GM12891 (cell line): Measurements from ENCODE around the gene SLC5A10.
"Not testable (repeated sequence)": the region's sequence is repeated elsewhere in the genome, so short reads cannot be mapped to it uniquely, and the experiment has no call there.

ENCODE experiments used
- DNase-seq: peaks from one replicate; pipeline ENCODE4 v3.0.0; 2011; ENCODE audit warnings: low spot score; ENCODE audit not compliant: insufficient read length
- FAIRE-seq: peaks from 2 replicates; lab custom pipeline; 2011; peaks lifted over from hg19 to GRCh38; lab: Jason Lieb, UNC
- PAX5 ChIP-seq: IDR thresholded peaks from 2 replicates; pipeline ENCODE4 v1.6.1; 2011; ENCODE audit warnings: low read length, moderate library complexity, mild to moderate bottlenecking; ENCODE audit not compliant: insufficient read depth, severe bottlenecking
- POLR2A ChIP-seq: IDR thresholded peaks from 2 replicates; pipeline ENCODE4 v1.6.1; 2011; ENCODE audit warnings: low read depth, low read length, control low read depth
- POLR2AphosphoS5 ChIP-seq: IDR thresholded peaks from 2 replicates; pipeline ENCODE4 v1.6.1; 2011; ENCODE audit warnings: low read depth, low read length, control low read depth
- POU2F2 ChIP-seq: IDR thresholded peaks from 2 replicates; pipeline ENCODE4 v1.6.1; 2011; ENCODE audit warnings: low read depth, mild to moderate bottlenecking, control low read depth, low read length, moderate library complexity
- SPI1 ChIP-seq: IDR thresholded peaks from 2 replicates; pipeline ENCODE4 v1.6.1; 2011; ENCODE audit warnings: low read depth, low read length, control low read depth
- TAF1 ChIP-seq: IDR thresholded peaks from 2 replicates; pipeline ENCODE4 v1.6.1; 2011; ENCODE audit warnings: low read depth, low read length, control low read depth

The SLC5A10 gene

GRCh38 chr17:18944646-18945045 lies 7.3 kb upstream of the SLC5A10 start:
- no peak for TF ChIP-seq POLR2A
- no peak for TF ChIP-seq POLR2AphosphoS5
- TF ChIP-seq TAF1: no peak
- no peak for TF ChIP-seq POU2F2
- TF ChIP-seq SPI1: no peak
- TF ChIP-seq PAX5: no peak
- FAIRE-seq (peak; percentile 75), DNase-seq (no peak)

- no peak for FAIRE-seq
- no peak for DNase-seq
Measured at GRCh38 chr17:18946536-18946935, 5.4 kb upstream of the SLC5A10 start.

GRCh38 chr17:18947866-18948265 lies 4.1 kb upstream of the SLC5A10 start:
- TF ChIP-seq POU2F2 (no peak), POLR2A (no peak), PAX5 (no peak), SPI1 (no peak), POLR2AphosphoS5 (no peak), TAF1 (no peak)
- FAIRE-seq (no peak), DNase-seq (no peak)

More at GRCh38 chr17:18946536-18946935, 5.4 kb upstream of the SLC5A10 start:
- no peak for TF ChIP-seq SPI1
- no peak for TF ChIP-seq PAX5
- no peak for TF ChIP-seq POU2F2
- no peak for TF ChIP-seq TAF1
- no peak for TF ChIP-seq POLR2A
- no peak for TF ChIP-seq POLR2AphosphoS5

- FAIRE-seq (no peak), DNase-seq (no peak)
- TF ChIP-seq POLR2AphosphoS5: no peak
- TF ChIP-seq POLR2A: no peak
- no peak for TF ChIP-seq POU2F2
- TF ChIP-seq TAF1: no peak
- no peak for TF ChIP-seq PAX5
- TF ChIP-seq SPI1: no peak
Measured at GRCh38 chr17:18948476-18949006, 3.4 kb upstream of the SLC5A10 start.

GRCh38 chr17:18949566-18949965 lies 2.4 kb upstream of the SLC5A10 start:
- DNase-seq: no peak
- no peak for FAIRE-seq
- TF ChIP-seq SPI1 (no peak), POU2F2 (no peak), POLR2A (no peak), TAF1 (no peak)

- no peak for DNase-seq
- FAIRE-seq: no peak
- no peak for TF ChIP-seq POU2F2
- TF ChIP-seq SPI1: no peak
- no peak for TF ChIP-seq POLR2AphosphoS5
- TF ChIP-seq PAX5: no peak
- TF ChIP-seq POLR2A: no peak
- no peak for TF ChIP-seq TAF1
Measured at GRCh38 chr17:18950346-18950745, 1.6 kb upstream of the SLC5A10 start.

GRCh38 chr17:18950944-18951905 lies 740 bp upstream of the SLC5A10 start:
- DNase-seq (no peak), FAIRE-seq (no peak)
- TF ChIP-seq POLR2A: no peak
- no peak for TF ChIP-seq TAF1
- no peak for TF ChIP-seq PAX5
- TF ChIP-seq SPI1: no peak
- no peak for TF ChIP-seq POLR2AphosphoS5
- no peak for TF ChIP-seq POU2F2

GRCh38 chr17:18953231-18953728 lies 1.3 kb downstream of the SLC5A10 start:
- DNase-seq: no peak
- no peak for FAIRE-seq
- TF ChIP-seq SPI1 (no peak), TAF1 (no peak), POLR2AphosphoS5 (no peak)

- TF ChIP-seq TAF1 (no peak), POU2F2 (no peak), PAX5 (no peak), SPI1 (no peak), POLR2A (no peak), POLR2AphosphoS5 (no peak)
- FAIRE-seq (no peak), DNase-seq (no peak)
Measured at GRCh38 chr17:18954321-18954720, 2.4 kb downstream of the SLC5A10 start.

GRCh38 chr17:18955009-18955408 lies 3.0 kb downstream of the SLC5A10 start:
- DNase-seq: no peak
- no peak for TF ChIP-seq PAX5
- TF ChIP-seq POU2F2: no peak
- no peak for TF ChIP-seq SPI1
- TF ChIP-seq POLR2AphosphoS5: no peak
- no peak for TF ChIP-seq TAF1
- no peak for TF ChIP-seq POLR2A
- no peak for FAIRE-seq

- not testable (repeated sequence) for FAIRE-seq, DNase-seq
Measured at GRCh38 chr17:18956021-18956420, 4.1 kb downstream of the SLC5A10 start.
